Renal pelvis (tissue), 4 donors: ENCODE measurements around the gene LSP1. TPM values are rescaled to one million over a fixed set of nuclear protein-coding genes. Genes with fewer than 3 reads are reported as not detected.
A peak's percentile ranks its signal among the peaks of the same experiment; 100 is the strongest.
"Not testable (repeated sequence)": the region's sequence is repeated elsewhere in the genome, so short reads cannot be mapped to it uniquely, and the experiment has no call there.

Source experiments
- DNase-seq: peaks from one replicate; pipeline ENCODE4 v3.0.0-alpha.2; 2013
- polyA plus RNA-seq, 3 donors: library from polyadenylated mRNA; unstranded; fragments of 120-200 nt; gene quantifications; one replicate each; pipeline ENCODE4 v1.2.1, GENCODE V29; 2013; ENCODE audit not compliant: insufficient read length in 3 of 3

The LSP1 gene
- polyA plus RNA-seq, 3 donors = 4.8 to 7.2 (median 6.4) TPM

DNA sequence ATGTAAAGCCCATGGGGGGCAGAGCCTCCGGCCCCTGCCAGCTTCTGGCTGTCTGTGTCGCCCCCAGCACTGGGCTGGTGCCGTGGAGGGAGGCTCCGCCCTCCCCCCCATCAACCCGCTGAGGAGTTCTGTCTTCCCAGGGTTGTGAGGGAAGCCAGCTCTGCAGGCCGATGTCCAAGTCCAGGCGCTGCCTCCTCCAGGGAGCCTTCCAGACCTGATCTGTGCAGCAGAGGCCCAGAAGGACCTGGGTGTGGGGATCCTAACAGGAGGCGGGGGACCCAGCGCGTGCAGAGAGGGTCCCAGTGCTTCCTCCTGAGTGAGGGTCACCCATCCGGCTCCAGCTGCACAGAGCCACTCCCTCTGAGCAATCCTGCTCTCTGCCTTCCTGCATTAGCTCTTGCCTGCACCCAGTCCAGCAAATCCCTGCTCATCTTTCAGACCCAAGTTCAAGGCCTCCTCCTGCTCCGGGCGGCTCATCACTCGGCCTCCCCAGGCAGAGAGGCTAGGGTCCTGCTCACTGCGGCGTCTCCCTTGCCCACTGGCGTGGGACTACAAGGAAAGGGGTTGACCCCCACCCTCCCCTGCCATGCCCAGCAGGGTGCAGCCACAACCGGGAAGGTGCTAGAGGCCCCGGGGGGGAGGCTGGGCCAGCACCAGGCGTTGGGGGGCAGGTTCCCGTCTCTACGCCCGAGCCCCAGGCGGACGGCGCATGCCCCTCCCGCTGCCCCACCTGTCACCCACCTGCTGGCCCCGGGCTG lies 22.4 kb downstream of the LSP1 start:
- no peak for DNase-seq

DNA sequence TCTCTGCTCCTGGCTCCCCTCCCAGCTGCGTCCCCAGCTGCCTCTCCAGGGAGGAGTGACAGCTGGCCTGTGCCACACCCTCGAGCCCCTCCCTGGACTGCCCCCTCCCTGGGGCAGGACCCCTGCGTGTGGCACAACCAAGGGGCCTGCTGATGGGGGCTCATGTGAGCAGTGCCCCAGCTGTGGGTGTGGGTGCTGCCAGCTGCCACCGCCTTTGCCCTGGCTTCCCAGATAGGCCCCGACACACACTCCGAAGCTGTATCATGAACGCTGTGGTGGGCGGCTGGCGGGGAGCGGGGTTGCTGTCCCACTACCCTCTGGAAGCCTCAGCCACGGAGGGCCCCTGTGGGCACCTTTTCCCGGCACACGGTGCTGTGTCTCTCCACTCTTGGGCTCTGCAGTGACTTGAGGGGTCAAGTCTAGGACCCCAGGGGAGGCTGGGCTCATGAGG lies 23.0 kb downstream of the LSP1 start:
- not testable (repeated sequence) for DNase-seq

DNA sequence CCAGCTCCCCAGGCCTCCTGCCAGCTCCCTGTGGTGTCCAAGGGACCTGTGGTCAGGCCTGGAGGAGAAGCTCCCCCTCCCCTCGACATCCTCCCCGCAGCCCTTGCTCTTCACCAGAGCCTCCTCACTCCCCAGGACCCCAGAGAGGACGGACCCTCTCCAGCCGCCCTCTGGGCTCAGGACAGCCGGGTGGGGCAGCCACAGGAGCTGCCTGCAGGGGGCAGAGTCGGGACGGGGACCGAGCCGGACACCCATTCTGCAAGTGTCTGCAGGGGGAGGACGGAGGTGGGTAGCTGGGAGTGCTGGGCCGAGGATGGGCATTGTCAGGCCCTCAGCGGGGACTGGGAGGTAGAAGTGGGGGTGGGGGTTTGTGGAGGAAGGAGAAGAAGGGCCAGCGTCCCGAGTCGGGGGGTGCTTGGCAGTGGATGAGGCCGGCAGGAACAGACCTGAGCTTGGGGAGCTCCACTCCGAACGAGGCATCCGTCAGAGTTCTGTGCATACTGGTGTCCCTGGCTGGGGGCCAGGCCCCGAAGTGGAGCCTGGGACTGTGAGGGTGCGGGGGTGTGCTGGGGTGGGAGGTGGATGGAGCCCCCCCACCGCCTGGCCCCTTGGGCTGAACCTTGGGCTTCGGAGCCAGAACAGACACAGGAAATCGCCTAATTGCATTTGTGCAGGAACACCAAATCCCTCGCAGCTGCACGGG lies 23.6 kb downstream of the LSP1 start:
- DNase-seq = no peak

DNA sequence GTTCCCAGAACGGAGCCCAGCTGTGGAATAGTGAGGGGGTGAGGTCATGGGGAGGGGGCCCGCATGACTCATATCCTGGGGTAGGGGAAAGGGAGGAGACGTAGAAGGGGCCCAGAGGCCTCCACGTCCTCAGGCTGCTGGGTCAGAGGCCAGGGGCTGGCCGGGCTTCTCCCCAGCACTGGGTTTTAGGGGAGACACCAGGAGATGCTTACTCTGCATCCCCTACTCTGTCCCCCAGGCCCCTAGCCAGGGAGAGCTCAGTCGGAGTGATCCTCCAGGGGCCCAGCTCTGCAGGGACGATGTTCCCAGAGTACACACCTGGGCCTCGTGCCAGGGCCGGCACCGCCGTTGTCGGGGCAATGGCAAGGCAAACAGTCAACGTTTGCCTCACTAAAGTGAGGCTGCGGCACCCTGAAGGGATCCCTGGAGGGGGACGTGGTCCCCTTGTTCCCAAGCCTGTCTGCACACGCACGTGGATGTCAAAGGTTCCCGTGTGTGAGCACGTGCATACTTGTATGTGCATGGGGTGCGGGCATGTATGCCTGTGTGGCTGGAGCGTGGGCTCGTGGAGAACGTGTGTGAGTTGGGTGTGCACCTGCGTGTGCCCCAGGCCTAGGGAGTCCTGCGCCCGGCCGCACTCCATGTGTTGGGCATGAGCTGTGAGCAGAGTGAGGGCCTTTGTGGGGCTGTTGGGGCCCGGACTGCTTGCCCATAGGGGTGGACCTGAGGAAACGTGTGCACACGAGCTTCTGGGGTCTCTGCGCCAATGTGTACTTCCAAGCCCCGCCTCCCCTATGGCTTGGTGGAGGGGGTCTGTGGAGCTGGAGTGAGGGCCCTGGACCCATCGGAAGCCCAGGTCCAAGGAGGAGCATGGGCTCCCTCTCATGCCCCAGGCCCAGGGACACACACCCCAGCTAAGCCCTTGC lies 24.6 kb downstream of the LSP1 start:
- DNase-seq = no peak

DNA sequence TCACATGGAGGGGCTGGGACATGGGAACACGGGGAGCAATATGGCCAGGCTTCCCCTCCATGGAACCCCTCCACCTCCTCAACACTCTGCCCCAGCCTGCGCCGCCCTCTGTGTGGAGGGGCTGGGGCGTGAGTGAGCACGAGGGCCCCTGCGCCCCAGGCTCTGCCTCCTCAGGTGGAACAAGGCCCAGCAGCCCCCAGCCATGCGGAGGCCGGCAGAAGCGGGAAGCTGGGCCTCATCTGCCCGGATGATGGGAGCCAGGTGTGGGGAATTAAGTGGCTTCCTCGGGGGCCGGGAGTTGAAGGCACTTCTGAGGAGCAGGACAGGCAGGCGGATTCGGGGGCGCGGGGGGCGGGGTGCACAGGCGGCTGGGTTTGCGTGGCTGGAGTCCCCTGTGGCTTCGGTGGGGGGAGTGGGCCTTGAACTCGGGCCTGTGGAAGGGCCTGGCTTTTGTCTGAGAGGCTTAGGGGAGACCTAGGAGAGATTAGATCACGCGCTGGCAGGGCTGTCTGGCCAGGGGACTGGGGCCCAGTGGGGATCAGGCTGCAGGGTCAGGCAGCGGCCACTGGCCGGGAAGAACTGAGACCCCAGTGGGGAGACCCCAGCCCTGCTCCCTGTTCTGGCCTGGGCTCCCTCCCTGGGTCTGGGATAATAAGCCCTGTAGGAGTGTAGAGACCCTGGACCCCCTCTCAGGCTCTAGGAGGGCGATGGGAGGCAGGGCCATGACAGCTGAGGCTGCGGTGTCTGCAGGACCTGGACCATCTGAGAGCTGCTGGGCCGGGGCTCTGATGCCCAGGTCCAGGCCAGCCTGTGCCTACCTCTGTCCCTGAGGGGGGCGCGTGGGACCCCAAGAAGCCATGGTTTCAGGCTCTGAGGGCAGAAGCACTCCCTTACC lies 25.5 kb downstream of the LSP1 start:
- no peak for DNase-seq

DNA sequence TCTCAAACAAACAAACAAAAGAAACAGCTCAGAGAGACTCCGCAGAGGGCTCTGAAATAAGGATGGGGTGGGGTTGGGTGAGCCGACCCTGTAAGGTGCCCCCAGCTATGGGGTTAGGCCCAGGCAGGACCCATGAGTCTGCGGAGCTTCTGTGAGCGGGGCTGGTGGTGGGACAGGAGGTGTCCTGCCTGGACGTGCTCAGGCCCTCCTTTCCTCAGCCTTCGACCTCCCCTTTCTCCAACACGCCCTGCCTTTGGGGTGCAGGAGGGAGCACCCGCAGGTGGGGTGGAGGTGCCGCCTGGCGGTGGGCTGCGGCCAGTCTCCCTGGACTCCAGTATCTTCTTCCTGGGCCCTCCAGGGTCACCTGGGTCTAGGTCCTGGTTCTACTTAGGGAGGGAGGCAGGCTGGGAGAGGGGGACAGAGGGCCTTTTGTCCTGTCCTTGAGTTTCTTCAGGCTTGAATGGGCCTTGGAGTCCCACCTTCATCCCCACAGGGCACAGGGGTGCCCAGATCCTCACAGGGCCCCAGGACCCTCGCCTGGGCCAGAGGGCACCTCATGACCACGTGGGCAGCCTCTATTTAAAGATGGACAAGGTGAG lies 26.6 kb downstream of the LSP1 start:
- no peak for DNase-seq

DNA sequence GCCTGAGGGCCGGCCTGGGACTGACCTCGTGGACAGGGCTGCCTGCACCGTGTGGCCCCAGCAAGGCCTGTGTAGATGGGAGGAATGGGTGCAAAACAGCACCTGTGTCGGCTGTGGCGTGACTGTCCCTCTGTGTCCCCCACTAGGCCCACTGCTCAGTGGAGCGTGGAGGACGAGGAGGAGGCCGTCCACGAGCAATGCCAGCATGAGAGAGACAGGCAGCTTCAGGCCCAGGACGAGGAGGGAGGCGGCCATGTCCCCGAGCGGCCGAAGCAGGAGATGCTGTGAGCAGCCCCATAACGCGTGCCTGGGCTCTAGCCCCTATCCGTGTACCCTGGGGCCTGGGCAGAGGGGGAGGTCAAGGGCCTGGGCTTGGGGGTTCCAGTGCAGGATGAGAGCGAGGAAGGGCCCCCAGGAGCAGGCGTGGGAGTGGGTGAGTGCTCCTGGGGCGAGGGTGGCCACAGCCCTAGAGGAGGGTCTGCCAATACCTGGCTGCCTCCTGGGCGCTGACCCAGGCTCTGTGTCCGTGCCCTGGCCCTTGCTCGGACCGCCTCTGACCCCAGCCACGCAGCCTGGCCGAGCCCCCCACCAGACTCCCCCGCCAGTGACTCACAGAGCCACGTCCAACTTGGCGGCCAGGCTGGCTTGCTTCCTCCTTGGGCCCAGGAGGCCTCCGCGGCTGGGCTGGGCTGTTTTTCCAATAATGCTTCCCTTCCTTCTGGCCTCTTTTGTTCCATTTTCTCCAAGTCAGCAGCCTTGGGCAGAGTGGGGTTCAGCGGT lies 27.2 kb downstream of the LSP1 start:
- DNase-seq = no peak

DNA sequence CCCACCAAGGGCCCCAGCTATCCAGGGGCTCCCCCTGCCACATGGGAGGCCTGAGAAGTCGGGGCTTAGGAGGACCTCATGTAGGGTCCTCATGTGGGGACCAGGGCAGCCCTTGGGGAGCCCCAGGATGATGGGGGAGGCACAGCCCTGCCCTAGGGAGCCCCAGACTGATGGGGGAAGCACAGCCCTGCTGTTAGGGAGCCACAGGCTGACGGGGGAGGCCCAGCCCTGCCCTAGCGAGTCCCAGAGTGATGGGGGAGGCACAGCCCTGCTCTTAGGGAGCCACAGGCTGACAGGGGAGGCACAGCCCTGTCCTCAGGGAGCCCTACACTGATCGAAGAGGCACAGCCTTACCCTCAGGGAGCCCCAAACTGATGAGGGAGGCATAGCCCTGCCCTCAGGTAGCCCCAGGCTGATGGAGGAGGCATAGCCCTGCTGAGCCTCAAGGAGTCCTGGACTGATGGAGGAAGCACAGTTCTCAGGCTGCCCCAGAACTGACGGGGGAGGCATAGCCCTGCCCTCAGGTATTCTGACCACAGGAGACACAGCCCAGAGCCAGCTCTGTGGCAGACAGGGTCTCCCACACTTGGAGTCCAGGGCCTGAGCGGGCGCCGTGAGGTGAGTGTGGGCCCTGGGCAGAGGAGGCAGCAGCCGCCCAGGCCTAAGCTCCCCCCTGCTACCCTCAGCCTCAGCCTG lies 28.0 kb downstream of the LSP1 start:
- DNase-seq = no peak

DNA sequence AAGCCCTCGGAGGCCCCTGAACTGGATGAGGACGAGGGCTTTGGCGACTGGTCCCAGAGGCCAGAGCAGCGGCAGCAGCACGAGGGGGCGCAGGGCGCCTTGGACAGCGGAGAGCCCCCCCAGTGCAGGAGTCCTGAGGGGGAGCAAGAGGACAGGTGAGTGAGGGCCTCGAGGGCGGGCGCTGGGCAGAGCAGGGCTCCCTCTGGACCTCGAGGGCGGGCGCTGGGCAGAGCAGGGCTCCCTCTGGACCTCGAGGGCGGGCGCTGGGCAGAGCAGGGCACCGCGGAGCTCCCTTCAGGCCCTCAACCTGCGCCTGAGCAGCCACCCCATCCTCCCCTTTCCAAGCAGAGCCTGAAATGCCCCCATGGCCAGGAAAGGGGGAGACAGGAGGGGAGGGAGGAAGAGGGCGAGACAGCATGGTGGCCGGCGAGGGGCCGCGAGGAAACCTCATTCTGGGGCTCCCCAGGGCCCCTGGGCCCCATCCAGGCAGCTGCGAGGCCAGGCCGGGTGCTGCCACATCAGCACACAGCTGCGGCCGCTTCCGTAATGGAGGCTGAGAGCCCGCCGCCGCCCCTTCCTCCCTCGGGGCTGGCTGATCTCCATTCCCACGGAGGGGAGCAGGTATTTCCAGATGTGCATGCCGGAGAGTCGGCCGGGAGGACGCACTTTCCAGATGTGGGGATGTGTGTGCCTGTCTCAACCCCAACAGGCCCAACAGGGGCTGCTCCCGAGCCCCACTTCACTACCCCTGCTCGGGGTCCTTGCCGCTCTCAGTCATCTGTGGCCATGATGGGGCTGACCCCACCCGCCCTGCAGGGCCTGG lies 28.8 kb downstream of the LSP1 start:
- DNase-seq = no peak

DNA sequence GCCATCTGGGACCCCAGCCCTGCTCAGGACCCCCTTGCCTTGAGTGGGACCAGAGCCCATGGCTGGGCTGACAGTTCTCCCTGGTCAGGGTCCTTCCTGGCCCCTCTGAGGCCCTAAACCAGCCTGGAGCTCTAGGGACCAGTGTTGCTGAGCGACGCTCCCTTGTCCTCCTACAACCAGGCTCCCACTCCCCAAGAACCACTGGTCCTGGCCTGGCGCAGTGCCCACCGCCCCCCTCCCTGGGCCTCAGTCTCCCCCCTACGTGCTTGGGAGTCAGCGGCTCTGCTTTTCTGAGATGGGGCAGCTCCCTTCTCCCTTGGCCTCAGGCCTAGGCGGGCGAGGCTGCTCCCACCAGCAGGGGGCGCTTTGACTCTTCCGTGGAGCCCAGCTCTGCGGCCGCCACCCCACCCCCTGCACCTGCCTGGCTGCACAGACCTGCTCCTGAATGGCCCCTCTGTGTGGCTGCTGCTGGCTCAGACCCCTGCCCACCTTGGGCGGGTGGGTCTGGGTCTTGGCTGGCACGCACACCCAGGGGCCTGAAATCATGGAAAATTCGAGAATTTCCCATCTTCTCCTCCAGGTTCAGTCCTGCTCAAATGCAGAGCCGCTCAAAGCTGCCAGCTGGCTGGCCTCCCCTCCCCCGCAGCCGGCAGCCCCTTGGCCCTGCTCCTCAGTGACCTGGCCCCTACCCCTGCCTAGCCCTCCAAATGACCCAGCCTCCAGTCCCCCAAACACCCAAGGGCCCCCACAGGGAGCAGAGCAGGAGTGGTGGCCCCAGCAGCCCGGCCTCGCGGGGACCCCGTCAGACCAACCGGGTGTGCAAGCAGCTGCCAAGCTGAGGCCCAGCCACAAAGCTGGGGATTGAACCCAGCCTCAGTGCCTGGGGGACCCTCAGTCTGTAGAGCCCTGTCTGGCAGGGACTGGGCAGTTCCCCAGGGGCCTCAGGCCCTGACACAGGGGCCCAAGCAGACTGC lies 29.7 kb downstream of the LSP1 start:
- peak; percentile 81 for DNase-seq

DNA sequence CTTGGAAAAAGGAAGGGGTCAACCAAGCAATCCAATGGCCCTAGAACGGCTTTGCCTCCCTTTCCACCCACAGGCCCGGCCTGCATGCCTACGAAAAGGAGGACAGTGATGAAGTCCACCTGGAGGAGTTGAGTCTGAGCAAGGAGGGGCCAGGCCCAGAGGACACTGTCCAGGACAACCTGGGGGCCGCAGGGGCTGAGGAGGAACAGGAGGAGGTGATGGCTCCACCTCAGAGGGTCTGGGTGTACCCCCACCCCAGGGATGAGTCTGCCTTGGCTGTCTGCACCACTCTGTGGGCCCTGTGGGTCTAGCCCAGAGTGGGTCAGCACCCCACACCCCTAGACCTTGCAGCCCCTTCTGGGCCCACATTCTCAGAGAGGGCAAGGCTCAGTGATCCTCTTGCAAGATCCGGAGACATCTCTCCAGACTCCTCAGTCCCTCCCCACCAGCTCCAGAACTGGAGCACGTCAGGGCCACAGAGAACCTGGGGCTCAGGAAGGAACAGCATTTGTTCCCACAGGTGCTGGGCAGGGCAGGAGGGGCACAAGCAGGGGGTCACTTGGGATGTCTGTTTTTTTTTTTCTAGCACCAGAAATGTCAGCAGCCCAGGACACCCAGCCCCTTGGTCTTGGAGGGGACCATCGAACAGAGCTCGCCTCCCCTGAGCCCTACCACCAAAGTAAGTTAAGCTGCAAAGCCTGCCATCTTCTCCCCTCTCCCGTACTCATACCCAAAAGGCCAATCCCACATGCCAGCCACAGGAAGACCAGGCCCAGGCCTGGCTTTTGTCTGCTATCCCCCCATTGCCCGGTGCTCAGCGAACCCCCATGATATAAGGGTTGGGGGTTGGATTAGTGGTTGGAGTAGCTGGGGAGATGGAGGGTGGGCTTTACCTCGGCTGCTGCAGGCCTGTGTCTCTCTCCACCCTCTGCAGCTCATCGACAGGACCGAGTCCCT lies 30.7 kb downstream of the LSP1 start:
- no peak for DNase-seq

DNA sequence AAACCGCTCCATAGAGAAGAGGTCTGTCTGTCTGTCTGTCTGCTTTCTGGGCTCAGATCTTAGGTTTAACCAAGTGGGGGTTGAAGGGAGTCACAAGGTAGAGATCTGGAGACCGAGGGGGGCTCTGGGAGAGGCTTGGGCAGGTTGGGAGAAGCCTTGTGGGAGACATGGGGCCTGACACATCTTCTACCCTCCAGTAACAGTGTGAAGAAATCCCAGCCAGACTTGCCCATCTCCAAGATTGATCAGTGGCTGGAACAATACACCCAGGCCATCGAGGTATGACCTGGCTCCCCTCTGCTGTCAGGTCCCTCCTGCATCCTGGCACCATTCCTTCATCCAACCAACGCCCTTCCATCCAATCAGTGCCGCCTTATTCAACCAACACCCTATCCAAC lies 31.4 kb downstream of the LSP1 start:
- no peak for DNase-seq

DNA sequence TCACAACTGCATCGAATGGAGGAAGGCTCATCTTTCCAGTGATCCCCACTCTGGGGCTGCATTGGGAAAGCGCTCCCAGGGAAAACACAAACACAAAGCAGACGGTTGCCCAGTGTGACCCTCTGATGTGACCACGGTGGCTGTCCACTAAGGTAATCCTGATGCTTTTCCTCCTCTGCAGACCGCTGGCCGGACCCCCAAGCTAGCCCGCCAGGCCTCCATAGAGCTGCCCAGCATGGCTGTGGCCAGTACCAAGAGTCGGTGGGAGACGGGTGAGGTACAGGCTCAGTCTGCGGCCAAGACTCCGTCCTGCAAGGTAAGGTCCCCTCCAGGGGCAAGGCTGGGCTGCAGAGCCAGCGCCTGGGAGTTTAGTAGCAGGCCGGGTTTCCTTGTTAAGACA lies 33.7 kb downstream of the LSP1 start:
- not testable (repeated sequence) for DNase-seq

DNA sequence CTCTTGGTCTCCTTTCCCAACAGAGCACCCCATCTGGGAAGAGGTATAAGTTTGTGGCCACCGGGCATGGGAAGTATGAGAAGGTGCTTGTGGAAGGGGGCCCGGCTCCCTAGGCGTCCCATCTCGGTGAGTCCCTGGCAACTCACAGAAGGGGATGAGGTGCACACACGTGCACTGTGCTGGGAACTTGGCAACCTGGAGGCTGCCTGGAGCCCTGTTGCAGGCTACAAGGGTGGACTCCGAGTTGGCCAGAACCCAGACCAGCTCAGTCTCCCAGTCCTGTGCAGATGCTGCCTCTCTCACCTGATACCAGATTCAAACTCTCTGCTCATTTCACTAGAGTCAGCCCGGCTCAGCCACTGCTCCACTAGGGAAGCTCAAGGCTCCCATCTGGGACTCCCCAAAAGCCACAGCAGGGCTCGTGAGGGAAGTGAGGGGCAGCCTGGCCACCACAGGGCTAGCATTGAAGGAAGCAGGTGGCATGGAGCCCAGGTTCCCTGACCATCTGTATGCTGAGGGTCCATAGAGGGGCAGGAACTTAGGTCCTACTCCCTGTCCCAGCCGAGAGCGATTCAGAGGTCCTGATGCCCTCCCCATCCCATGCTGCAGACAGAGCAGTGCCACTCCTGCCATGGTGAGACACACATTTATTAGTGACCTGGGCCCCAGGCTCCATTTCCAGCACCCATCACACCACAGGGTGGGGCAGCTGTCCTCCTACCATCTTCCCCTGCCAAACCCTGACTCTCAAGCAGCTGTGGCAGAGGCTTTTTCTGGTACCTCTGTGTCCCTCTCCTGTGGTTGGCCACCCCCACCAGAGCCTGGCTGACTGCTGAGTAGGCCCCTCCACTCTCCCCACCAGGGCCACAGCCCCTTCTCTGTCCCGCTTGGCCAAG lies 34.8 kb downstream of the LSP1 start:
- DNase-seq = no peak

DNA sequence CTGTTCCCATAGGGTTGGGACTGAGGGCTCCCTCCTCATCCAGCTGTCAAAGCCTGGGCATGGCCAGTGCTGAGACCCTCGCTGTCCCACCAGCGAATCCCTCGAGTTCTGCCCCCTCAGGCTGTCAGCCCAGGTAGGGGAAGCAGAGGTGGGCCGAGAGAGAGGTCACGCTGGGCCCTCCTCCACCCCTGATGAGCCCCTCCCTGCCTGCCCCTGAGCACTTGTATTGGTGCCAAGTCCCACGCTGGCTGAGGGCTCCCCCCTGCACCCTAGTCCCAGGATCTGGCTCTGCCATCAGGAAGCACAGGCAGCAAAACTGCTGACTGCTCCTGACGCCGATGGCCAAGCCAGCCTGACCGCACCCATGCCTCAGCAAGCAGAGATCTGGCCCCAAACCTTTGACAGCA lies 35.5 kb downstream of the LSP1 start:
- no peak for DNase-seq
